ENCODE results near the gene FBXO38. TPM values are rescaled to one million over a fixed set of nuclear protein-coding genes. Genes with fewer than 3 reads are reported as not detected.
A peak's percentile ranks its signal among the peaks of the same experiment; 100 is the strongest.

The FBXO38 gene
- total and polyA plus RNA-seq, 2 of the 4 experiments (the other 2 are of a cell fraction): 14.9 to 70.1 TPM

DNA sequence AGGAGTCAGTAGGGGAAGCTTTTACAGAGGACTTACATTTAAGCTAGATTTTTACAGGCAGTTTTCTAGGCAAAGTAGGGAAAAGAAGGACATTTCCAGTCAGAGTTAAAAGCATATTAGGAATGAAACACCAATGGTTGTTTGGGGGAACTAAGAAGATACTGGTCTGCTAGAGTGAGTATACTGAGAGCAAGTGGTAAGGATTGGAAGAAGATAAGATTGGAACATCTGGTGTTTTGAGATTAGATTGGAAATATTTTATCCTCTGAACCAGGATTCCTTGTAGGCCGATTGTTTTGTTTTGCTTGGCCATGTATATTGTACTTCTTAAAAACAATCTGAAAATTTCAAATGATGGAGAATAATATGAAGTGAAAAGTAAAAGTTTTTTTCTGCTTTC is 7.7 kb downstream of the FBXO38 start:
- no peak overlapping the region for H2BK5ac ChIP-seq (ENCODE audit: low read depth, low read length, poor library complexity, severe bottlenecking)
- H3K4me3 ChIP-seq (ENCODE audit: insufficient read depth, low read depth, low read length): no peak overlapping the region
- H3K4ac ChIP-seq (ENCODE audit: low read depth, low read length): no peak overlapping the region
- no peak overlapping the region for H2BK20ac ChIP-seq (ENCODE audit: low read depth, low read length)
- H2AK9ac ChIP-seq (replicated peaks; ENCODE audit: low read depth, low read length, poor library complexity): no peak overlapping the region
- in situ Hi-C loops (cut with MboI; ENCODE audit: low sequenced_read_pairs) (no loop called here), intact Hi-C loops (cut with micrococcal nuclease) (no loop called here), dilution Hi-C loops (cut with HindIII; ENCODE audit: low sequenced_read_pairs, unreplicated experiment) (no loop called here)
- no peak overlapping the region for H3K27ac ChIP-seq (ENCODE audit: insufficient read depth, low read length)
- H3K23ac ChIP-seq (ENCODE audit: low read depth, low read length): no peak overlapping the region
- no peak overlapping the region for H2AFZ ChIP-seq (replicated peaks; ENCODE audit: low read length, poor library complexity)
- H4K91ac ChIP-seq (ENCODE audit: insufficient read depth, low read depth, low read length): no peak overlapping the region
- BruUV-seq (replicated peaks): no TSS peak
- no peak overlapping the region; the same call in 1 of the 2 replicates for H3K14ac ChIP-seq (replicated peaks; ENCODE audit: low read depth, low read length)
- H3K9ac ChIP-seq (ENCODE audit: low read depth, low read length): no peak overlapping the region
- no peak for TF ChIP-seq POLR2A (IDR thresholded peaks at IDR 0.05; ENCODE audit: low read depth, low read length)
- no peak for TF ChIP-seq CTCF (conservative IDR thresholded peaks at IDR 0.05; ENCODE audit: low read depth, low read length)
- no peak for TF ChIP-seq RAD21 (IDR thresholded peaks at IDR 0.05; ENCODE audit: low read length)
- TF ChIP-seq USF2 (IDR thresholded peaks at IDR 0.05; ENCODE audit: low read depth, low read length): no peak
- TF ChIP-seq RFX5 (IDR thresholded peaks at IDR 0.05; ENCODE audit: low read depth, low read length): no peak
- H2BK120ac ChIP-seq (ENCODE audit: low read depth, low read length): no peak overlapping the region
- H3K56ac ChIP-seq (ENCODE audit: extremely low read depth, insufficient read depth, low read length): no peak overlapping the region
- H3K4me1 ChIP-seq (ENCODE audit: control insufficient read depth, insufficient read depth, low read length): peaks cover 3% of the 10 kb centered on the region
- H2BK15ac ChIP-seq (ENCODE audit: low read depth, low read length): no peak overlapping the region
- peaks cover 2% of the 10 kb centered on the region; the same call in 1 of the 2 replicates for H3K36me3 ChIP-seq (ENCODE audit: control insufficient read depth, insufficient read depth, low read length)
- H3K79me1 ChIP-seq (ENCODE audit: low read depth in 1 of 2, low read length in 2 of 2): peaks cover 38 to 67% of the 10 kb centered on the region in 2 experiments
- CTCF ChIA-PET: interaction anchor here (1.6 kb wide), 1 partner anchor 340 kb away, joined by 5 read pairs; no protein-coding TSS in a partner anchor
- no peaks in the 10 kb centered on the region for H3K9me3 ChIP-seq (ENCODE audit: control insufficient read depth, insufficient read depth, low read length)
- no CpG with 5 or more reads among the region's 1 CpG for WGBS, 2 experiments (ENCODE audit: extremely low coverage in 2 of 2, insufficient read length in 1 of 2)
- ATAC-seq (ENCODE audit: low read depth): peak; percentile 7; the same call in 1 of the 2 replicates
- peaks cover 49% of the 10 kb centered on the region for H4K20me1 ChIP-seq (ENCODE audit: insufficient read depth, low read length)
- peak; percentile 28 for DNase-seq
- POLR2A ChIA-PET (ENCODE audit: unreplicated experiment): interaction anchor here (0.5 kb wide), 1 partner anchor 38 kb away, joined by 3 read pairs; no protein-coding TSS in a partner anchor
- no peak overlapping the region for H3K18ac ChIP-seq (ENCODE audit: low read depth, low read length)
- no peak overlapping the region for H2AK5ac ChIP-seq (ENCODE audit: low read depth, low read length)
- H3K27me3 ChIP-seq (ENCODE audit: control insufficient read depth, insufficient read depth, low read length): no peaks in the 10 kb centered on the region
- H4K5ac ChIP-seq (ENCODE audit: low read depth, low read length): no peak overlapping the region
- peaks cover 13% of the 10 kb centered on the region for H3K9me1 ChIP-seq (ENCODE audit: insufficient read depth, low read length)
- no peak overlapping the region for H3K4me2 ChIP-seq (ENCODE audit: low read depth, low read length)
- H4K8ac ChIP-seq (ENCODE audit: low read depth in 2 of 2, low read length in 2 of 2): no peak overlapping the region

Measured in IMR-90 (cell line).